ENCODE measurements around the gene ZSCAN5B.

Gene ZSCAN5B

GRCh38 chr19:56142087-56142787 lies 55.3 kb downstream of the ZSCAN5B start:
- DNase-seq, result no peak

DNA sequence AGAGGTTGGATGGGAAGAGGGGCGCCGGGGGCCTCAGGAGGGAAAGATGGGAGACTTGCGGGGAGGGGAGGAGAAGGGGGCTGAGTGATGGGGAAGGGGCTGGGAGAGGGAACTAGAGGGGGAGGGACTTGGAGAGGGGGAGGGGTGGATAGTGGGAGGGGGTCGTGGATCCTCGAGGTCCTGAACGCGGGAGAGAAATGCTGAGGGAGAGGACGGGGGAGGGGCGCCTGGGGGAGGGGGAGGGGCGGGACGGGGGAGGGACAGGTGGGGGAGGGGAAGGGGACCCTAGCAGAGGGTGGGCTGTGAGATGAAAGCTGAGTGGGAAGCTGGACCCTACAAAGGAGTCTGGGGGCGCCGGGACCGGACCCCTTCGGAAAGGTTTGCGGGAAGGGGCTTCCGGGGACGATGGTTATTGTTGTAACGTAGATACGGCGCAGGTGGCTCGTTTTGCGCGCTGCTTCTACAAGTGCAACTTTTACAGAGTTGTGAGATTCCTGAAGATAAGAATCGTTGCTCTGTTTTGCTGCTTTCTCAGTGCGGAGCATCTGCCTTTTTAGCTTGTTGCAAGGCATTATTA lies 56.1 kb downstream of the ZSCAN5B start:
- DNase-seq, result peak; percentile 34

DNA sequence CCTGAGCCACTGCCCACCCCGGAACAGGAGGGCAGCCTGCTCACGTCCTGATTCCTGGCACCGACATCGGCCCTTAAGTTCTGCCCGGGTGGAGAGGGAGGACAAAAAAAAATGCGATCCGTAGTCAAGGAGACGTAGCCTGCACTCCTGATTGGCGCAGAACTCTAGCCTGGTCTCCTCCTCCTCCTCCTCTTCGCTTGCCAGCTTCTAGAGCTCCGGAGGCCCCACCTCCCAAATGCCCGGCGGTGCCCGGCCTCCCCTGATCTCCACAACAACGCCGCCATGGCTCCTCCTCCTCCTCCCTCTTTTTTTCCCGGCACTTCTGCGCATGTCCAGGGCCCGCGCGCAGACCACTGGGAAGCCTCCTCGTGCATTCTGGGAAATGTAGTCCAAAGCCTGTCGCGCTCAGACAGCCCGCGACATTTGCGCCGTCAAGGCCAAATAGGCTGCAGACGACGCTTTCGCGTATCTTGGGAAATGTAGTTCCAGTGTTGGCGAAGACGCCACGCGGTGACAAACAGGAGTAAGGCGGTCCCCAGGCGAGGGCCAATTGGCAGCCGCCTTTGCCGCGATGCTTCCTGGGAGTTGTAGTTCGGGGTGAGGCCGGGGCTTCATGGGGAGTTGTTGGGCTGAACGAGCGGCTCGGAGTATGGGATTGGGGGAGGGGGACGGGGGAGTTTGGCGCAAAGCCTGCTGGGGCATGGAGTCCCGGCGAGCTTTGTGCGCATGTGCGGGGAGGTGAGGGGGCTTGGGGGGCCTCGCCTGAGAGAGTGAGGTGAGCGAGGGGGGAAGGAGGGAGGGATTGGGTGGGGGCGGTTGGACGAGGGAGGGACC lies 56.8 kb downstream of the ZSCAN5B start, which contains the start of gene ZNF444:
TSS of gene ZNF444 (plus strand) at position 705 of the 834 bp plus-strand sequence. CDS start 5,625 bp downstream, outside the sequence.
- DNase-seq, result peak; percentile 99

- DNase-seq, result peak; percentile 20
Observed at GRCh38 chr19:56139847-56140582, 57.6 kb downstream of the ZSCAN5B start.

Data from stimulated activated CD4-positive, alpha-beta T cell treated with anti-CD3 and anti-CD28 coated beads, Interleukin-15, amount 100 ng/mL, for 24 hours (primary cell).